Measurements from ENCODE around the gene PGRMC2. TPM values are rescaled to one million over a fixed set of nuclear protein-coding genes. Genes with fewer than 3 reads are reported as not detected.

PGRMC2 gene
- total RNA-seq (10 to 100 TPM; 41.2 to 47.5 TPM), polyA plus RNA-seq (10 to 100 TPM; 17.3 to 20.1 (median 19.0) TPM), total RNA-seq (15.8 to 70.9 (median 24.3) reads per million in 6 experiments)

DNA sequence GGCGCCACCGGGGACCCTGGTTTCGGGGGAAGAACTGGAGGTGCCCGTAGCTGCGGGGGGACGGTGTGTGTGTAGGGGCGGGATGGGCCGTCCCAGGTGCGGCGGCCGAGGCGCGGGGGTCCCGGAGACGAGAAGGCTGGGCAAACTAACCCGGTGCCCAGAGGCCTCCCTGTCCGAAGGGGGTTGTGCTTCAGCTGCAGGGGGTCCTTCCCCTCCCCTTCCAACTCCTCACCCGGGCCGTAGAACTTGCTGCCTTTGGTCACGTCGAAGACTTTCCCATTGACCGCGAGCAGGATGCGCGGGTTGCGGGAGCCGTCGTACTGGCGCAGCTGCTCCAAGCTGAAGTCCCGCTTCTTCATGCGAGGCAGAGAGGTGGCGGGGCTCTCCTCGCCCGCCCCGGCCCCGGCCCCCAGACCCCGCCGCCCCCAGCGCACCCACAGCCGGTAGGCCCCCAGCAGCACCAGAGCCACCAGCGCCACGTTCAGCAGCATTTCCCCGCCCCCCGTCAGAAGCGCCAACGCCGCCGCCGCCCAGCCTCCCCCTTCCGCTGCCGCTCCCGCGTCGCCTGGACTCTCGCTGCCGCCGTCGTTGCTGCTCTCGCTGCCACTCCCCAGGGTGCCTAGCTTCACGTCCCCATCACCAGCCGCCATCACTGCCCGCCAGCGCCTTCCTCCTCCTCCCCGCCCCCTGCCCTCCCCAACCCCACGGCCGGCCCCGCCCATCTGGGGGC lies at the start of gene PGRMC2:
PGRMC2 (minus strand) TSS at position 673 of the 730 bp plus-strand sequence; CDS start at position 650, 23 bp downstream.
- ATAC-seq (no peak), DNase-seq (peak in 3 of 10 donors; percentile 1 to 28 (median 25))
- Mint-ChIP-seq H3K36me3 (peaks cover 0 to 15% (median 6%) of the 10 kb centered on the region in 3 donors), H3K27me3 (no peaks in the 10 kb centered on the region), H3K9me3 (no peaks in the 10 kb centered on the region), H3K4me1 (peaks cover 22 to 47% (median 45%) of the 10 kb centered on the region in 4 donors), H3K27ac (peak within 1 kb of the TSS; percentile 88 to 99 (median 98)), H3K4me3 (peak within 1 kb of the TSS; percentile 80 to 93 (median 88))
- POLR2A ChIA-PET = interaction anchor here (0.6 to 2.5 kb wide), 5 partner anchors 226 to 547 kb away, joined by 3 to 12 read pairs (median 6); partner anchors contain the start of genes ABHD18, JADE1, LARP1B and MFSD8

- POLR2A ChIA-PET = no interaction called here
- ATAC-seq = no peak
- no peak for DNase-seq
- H3K9me3 Mint-ChIP-seq = peaks cover 0 to 4% (median 0%) of the 10 kb centered on the region in 9 donors
- no peak overlapping the region for H3K27ac Mint-ChIP-seq
- H3K36me3 Mint-ChIP-seq = peaks cover 0 to 16% (median 11%) of the 10 kb centered on the region in 3 donors
- no peaks in the 10 kb centered on the region for H3K4me1 Mint-ChIP-seq
- H3K4me3 Mint-ChIP-seq = no peak overlapping the region
- no peaks in the 10 kb centered on the region for H3K27me3 Mint-ChIP-seq
Measured at GRCh38 chr4:128335541-128335940, 47.9 kb upstream of the PGRMC2 start.

DNA sequence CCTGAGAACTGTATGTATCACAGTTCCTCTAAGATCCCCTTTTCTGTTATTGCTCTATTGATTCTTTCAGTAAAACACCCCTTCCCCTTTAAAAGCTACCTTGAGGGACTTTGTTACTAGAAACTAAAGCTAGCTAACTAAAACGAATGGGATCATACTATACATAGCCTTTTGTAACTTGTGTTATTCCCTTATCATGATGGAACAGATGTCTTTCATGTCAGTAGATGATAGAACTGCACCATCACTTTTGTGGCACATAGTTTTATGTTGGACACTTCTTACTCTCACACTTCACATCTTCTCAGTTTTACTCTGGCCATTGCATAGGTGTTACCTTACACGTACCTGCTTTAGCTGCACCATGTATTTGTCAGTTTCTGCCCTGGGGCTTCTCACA lies 46.6 kb upstream of the PGRMC2 start:
- no peak overlapping the region for H3K27ac Mint-ChIP-seq
- peaks cover 0 to 18% (median 16%) of the 10 kb centered on the region in 3 donors for H3K36me3 Mint-ChIP-seq
- POLR2A ChIA-PET = no interaction called here
- no peaks in the 10 kb centered on the region for H3K27me3 Mint-ChIP-seq
- H3K4me3 Mint-ChIP-seq = no peak overlapping the region
- peaks cover 0 to 4% (median 0%) of the 10 kb centered on the region in 9 donors for H3K9me3 Mint-ChIP-seq
- ATAC-seq (no peak), DNase-seq (no peak)
- H3K4me1 Mint-ChIP-seq = no peaks in the 10 kb centered on the region

DNA sequence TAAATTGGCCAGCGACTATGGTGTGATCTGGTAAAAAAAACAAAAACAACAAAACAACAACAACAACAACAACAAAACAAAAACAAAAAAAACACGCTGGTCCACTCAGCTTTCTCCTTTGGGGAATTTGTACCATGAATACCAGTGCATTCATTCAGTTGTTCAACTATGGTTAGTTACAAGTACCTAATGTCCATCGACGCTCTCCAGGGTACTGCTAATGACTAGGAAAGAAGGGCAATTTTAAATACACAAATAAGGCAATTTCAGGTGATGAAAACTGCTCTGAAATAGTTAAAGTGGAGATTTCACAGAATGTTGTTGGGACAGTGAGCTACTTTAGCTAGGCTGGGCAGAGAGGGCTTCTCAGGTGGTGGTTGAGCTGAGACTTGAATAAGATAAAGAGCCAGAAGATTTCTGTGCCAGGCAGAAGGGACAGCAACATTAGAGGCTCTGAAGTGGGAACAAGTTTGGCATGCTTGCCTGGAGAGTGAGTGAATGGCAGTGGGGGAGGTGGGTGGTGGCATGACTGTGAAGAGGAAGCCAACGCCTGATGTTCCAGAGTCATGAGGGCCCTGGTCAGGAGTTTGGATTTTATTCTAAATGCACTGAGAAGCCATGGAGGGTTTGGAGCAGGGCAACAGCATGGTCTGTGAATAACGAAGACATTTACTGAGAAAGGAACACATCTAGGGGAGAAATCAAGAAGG lies 45.9 kb upstream of the PGRMC2 start:
- Mint-ChIP-seq H3K4me3 (no peak overlapping the region), H3K4me1 (no peaks in the 10 kb centered on the region), H3K27me3 (no peaks in the 10 kb centered on the region), H3K36me3 (peaks cover 2 to 25% (median 16%) of the 10 kb centered on the region in 3 donors), H3K9me3 (peaks cover 0 to 4% (median 0%) of the 10 kb centered on the region in 9 donors), H3K27ac (no peak overlapping the region)
- DNase-seq (no peak), ATAC-seq (no peak)
- POLR2A ChIA-PET = no interaction called here

GRCh38 chr4:128332081-128332480 lies 44.5 kb upstream of the PGRMC2 start:
- no peaks in the 10 kb centered on the region for H3K27me3 Mint-ChIP-seq
- peaks cover 0 to 4% (median 0%) of the 10 kb centered on the region in 9 donors for H3K9me3 Mint-ChIP-seq
- H3K36me3 Mint-ChIP-seq = peaks cover 8 to 37% (median 15%) of the 10 kb centered on the region in 3 donors
- H3K4me3 Mint-ChIP-seq = no peak overlapping the region
- H3K4me1 Mint-ChIP-seq = no peaks in the 10 kb centered on the region
- POLR2A ChIA-PET = no interaction called here
- ATAC-seq = no peak
- DNase-seq = no peak
- H3K27ac Mint-ChIP-seq = no peak overlapping the region

GRCh38 chr4:128329638-128330037 lies 42.0 kb upstream of the PGRMC2 start:
- POLR2A ChIA-PET = no interaction called here
- Mint-ChIP-seq H3K27me3 (no peaks in the 10 kb centered on the region), H3K4me1 (no peaks in the 10 kb centered on the region), H3K9me3 (peaks cover 0 to 4% (median 0%) of the 10 kb centered on the region in 9 donors), H3K36me3 (peaks cover 11 to 40% (median 11%) of the 10 kb centered on the region in 3 donors), H3K27ac (no peak overlapping the region), H3K4me3 (no peak overlapping the region)
- DNase-seq (no peak), ATAC-seq (no peak)

DNA sequence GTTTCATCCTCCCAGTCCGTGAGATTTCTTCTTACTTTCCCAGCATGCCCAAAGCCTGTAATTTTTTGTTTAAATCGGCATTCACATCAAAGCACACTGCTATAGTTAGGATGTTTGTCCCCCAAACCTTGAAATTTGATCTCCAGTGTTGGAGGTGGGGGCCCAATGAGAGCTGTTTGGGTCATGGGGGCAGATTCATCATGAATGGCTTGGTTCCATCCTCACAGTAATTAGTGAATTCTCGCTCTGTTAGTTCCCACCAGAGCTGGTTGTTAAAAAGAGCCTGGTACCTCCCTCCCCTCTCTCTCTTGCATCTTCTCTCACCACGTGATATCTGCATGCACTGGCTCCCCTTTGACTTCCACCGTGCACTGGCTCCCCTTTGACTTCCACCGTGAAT lies 40.5 kb upstream of the PGRMC2 start:
- no peaks in the 10 kb centered on the region for H3K4me1 Mint-ChIP-seq
- H3K4me3 Mint-ChIP-seq = no peak overlapping the region
- POLR2A ChIA-PET = no interaction called here
- DNase-seq (no peak), ATAC-seq (no peak)
- no peaks in the 10 kb centered on the region for H3K27me3 Mint-ChIP-seq
- H3K9me3 Mint-ChIP-seq = peaks cover 0 to 4% (median 0%) of the 10 kb centered on the region in 9 donors
- H3K36me3 Mint-ChIP-seq = peaks cover 7 to 34% (median 11%) of the 10 kb centered on the region in 3 donors
- H3K27ac Mint-ChIP-seq = no peak overlapping the region

DNA sequence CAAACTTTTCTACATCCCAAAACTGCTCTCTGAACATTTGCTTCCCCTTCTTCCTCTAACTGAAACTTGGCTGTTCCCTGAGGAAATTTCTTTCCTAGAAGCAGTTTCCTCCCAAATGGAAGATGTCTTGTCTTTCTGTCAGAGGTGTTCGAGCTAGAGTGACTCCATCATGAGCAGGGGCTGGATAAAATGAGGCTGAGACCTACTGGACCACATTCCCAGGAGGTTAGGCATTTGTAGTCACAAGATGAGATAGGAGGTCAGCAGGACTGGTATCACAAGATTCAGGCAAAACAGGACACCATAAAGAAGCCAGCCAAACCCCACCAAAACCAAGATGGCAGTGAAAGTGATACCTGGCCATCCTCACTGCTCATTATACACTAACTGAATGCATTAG lies 35.8 kb upstream of the PGRMC2 start:
- Mint-ChIP-seq H3K9me3 (no peaks in the 10 kb centered on the region), H3K4me1 (no peaks in the 10 kb centered on the region), H3K27ac (no peak overlapping the region), H3K27me3 (no peaks in the 10 kb centered on the region), H3K36me3 (peaks cover 0 to 34% (median 19%) of the 10 kb centered on the region in 3 donors), H3K4me3 (no peak overlapping the region)
- no peak for DNase-seq
- no peak for ATAC-seq
- POLR2A ChIA-PET = no interaction called here

- H3K27ac Mint-ChIP-seq = no peak overlapping the region
- no peak overlapping the region for H3K4me3 Mint-ChIP-seq
- no peaks in the 10 kb centered on the region for H3K4me1 Mint-ChIP-seq
- H3K9me3 Mint-ChIP-seq = no peaks in the 10 kb centered on the region
- POLR2A ChIA-PET = no interaction called here
- H3K27me3 Mint-ChIP-seq = no peaks in the 10 kb centered on the region
- peaks cover 0 to 32% (median 21%) of the 10 kb centered on the region in 3 donors for H3K36me3 Mint-ChIP-seq
- no peak for ATAC-seq
- DNase-seq = no peak
Measured at GRCh38 chr4:128322986-128323385, 35.4 kb upstream of the PGRMC2 start.

DNA sequence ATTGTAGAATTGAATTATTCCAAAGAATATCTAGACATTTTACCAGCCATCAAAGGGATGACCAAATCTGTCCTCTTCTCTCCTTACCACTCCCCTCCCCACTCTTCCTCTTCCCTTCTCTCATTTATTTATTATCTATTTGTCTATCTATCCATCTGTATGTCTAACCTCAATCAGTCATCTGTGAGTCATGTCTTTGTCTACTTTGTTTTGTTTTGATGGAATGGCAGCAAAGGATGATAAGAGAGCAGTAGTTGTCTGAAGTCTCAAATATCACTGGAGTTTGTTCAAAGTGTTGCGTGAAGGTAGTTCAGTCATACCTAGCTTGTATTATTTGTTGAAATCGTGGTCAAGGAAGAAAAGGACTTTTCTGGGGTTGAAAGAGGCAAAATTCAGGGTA lies 34.7 kb upstream of the PGRMC2 start:
- ATAC-seq (no peak), DNase-seq (no peak)
- no peak overlapping the region for H3K27ac Mint-ChIP-seq
- POLR2A ChIA-PET = no interaction called here
- H3K36me3 Mint-ChIP-seq = peaks cover 4 to 32% (median 23%) of the 10 kb centered on the region in 3 donors
- no peaks in the 10 kb centered on the region for H3K4me1 Mint-ChIP-seq
- H3K4me3 Mint-ChIP-seq = no peak overlapping the region
- no peaks in the 10 kb centered on the region for H3K9me3 Mint-ChIP-seq
- H3K27me3 Mint-ChIP-seq = no peaks in the 10 kb centered on the region

GRCh38 chr4:128320656-128321055 lies 33.0 kb upstream of the PGRMC2 start:
- no peaks in the 10 kb centered on the region for H3K4me1 Mint-ChIP-seq
- H3K9me3 Mint-ChIP-seq = no peaks in the 10 kb centered on the region
- no peak overlapping the region for H3K4me3 Mint-ChIP-seq
- POLR2A ChIA-PET = no interaction called here
- no peak for DNase-seq
- H3K36me3 Mint-ChIP-seq = peaks cover 6 to 35% (median 33%) of the 10 kb centered on the region in 3 donors
- no peaks in the 10 kb centered on the region for H3K27me3 Mint-ChIP-seq
- peak overlapping the region in 1 of 10 donors; percentile 9 for H3K27ac Mint-ChIP-seq
- no peak for ATAC-seq

GRCh38 chr4:128315756-128316520 lies 28.3 kb upstream of the PGRMC2 start:
- ATAC-seq (no peak), DNase-seq (no peak)
- Mint-ChIP-seq H3K36me3 (peaks cover 6 to 53% (median 46%) of the 10 kb centered on the region in 3 donors), H3K4me1 (no peaks in the 10 kb centered on the region), H3K27ac (no peak overlapping the region), H3K9me3 (no peaks in the 10 kb centered on the region), H3K27me3 (no peaks in the 10 kb centered on the region), H3K4me3 (no peak overlapping the region)
- POLR2A ChIA-PET = no interaction called here

Measured in naive thymus-derived CD8-positive, alpha-beta T cell (primary cell).